GM21619 (cell line): ENCODE measurements around the gene PDE4A.
A peak's percentile ranks its signal among the peaks of the same experiment; 100 is the strongest.
"Not testable (repeated sequence)": the region's sequence is repeated elsewhere in the genome, so short reads cannot be mapped to it uniquely, and the experiment has no call there.

Experiments used
- ATAC-seq: cut with Tn5 transposase; IDR thresholded peaks from one replicate; pipeline ENCODE4 v1.9.1; 2021; ENCODE audit not compliant: unreplicated experiment

PDE4A gene

GRCh38 chr19:10403137-10404021, 17.0 kb upstream of the PDE4A start, which contains the start of gene CDC37:
TSS of gene CDC37 (minus strand) at chr19:10403542. CDS start at chr19:10403479, 63 bp downstream.
- ATAC-seq = peak; percentile 76

- no peak for ATAC-seq
Observed at GRCh38 chr19:10404888-10405820, 15.2 kb upstream of the PDE4A start.

- ATAC-seq = no peak
Observed at GRCh38 chr19:10406191-10406590, 14.1 kb upstream of the PDE4A start.

- no peak for ATAC-seq
Observed at GRCh38 chr19:10407096-10407495, 13.2 kb upstream of the PDE4A start.

GRCh38 chr19:10408511-10409283, 11.6 kb upstream of the PDE4A start:
- no peak for ATAC-seq

- ATAC-seq = not testable (repeated sequence)
Observed at GRCh38 chr19:10411224-10411623, 9.1 kb upstream of the PDE4A start.

GRCh38 chr19:10412257-10412977, 7.9 kb upstream of the PDE4A start:
- peak; percentile 60 for ATAC-seq

- no peak for ATAC-seq
Observed at GRCh38 chr19:10416083-10416379, 4.3 kb upstream of the PDE4A start.

- ATAC-seq = peak; percentile 27
Observed at GRCh38 chr19:10416380-10417257, 3.7 kb upstream of the PDE4A start.

GRCh38 chr19:10417541-10418234, 2.6 kb upstream of the PDE4A start:
- ATAC-seq = no peak

- no peak for ATAC-seq
Observed at GRCh38 chr19:10418235-10418484, 2.2 kb upstream of the PDE4A start.

- no peak for ATAC-seq
Observed at GRCh38 chr19:10418485-10419199, 1.7 kb upstream of the PDE4A start.

- no peak for ATAC-seq
Observed at GRCh38 chr19:10419200-10419645, 1.1 kb upstream of the PDE4A start.

- ATAC-seq = no peak
Observed at GRCh38 chr19:10419646-10420443, 493 bp upstream of the PDE4A start.

GRCh38 chr19:10421240-10422045, 1.1 kb downstream of the PDE4A start:
- no peak for ATAC-seq

GRCh38 chr19:10422046-10422461, 1.7 kb downstream of the PDE4A start:
- ATAC-seq = no peak

- no peak for ATAC-seq
Observed at GRCh38 chr19:10422846-10423245, 2.5 kb downstream of the PDE4A start.
